Ovary (tissue), 9 donors: ENCODE results near the gene ABCF3. TPM values are rescaled to one million over a fixed set of nuclear protein-coding genes. Genes with fewer than 3 reads are reported as not detected.

Source experiments
- DNase-seq, 5 donors: peaks; one replicate each; pipeline ENCODE4 v3.0.0-alpha.2; 2019 to 2020
- H3K27ac ChIP-seq, 2 donors: fragments of 200-600 bp; one replicate each; pipeline versions ENCODE4 v1.5.1 to v1.8.0; 2019 to 2022
- H3K27me3 ChIP-seq: fragments of 200-600 bp; one replicate; pipeline ENCODE4 v1.8.0; 2022
- H3K36me3 ChIP-seq: fragments of 200-600 bp; sonication (generic); one replicate; pipeline ENCODE4 v1.5.1; 2019
- H3K4me1 ChIP-seq: one replicate; pipeline ENCODE4 v1.8.1; 2013; ENCODE audit warnings: mild to moderate bottlenecking, moderate library complexity; ENCODE audit not compliant: insufficient read depth
- H3K4me3 ChIP-seq: fragments of 200-600 bp; sonication (generic); one replicate; pipeline ENCODE4 v1.5.1; 2017
- H3K9me3 ChIP-seq, 2 donors: fragments of 200-600 bp in 1 of 2; sonication (generic) in 1 of 2; one replicate each; pipeline versions ENCODE4 v1.5.1 to v1.8.1; 2013 to 2019; ENCODE audit warnings: mild to moderate bottlenecking in 1 of 2, moderate library complexity in 1 of 2
- WGBS, 3 donors: extraction: QIAGEN DNeasy Blood & Tissue Kit in 1 of 3; methylation state at CpG; one replicate each; pipeline versions ENCODE4 v1.1.5 to v1.1.7; 2013 to 2017; 5-methylcytosine and 5-hydroxymethylcytosine counted together
- intact Hi-C, 4 donors: fragments of 100-400 bp; cut with DNase I; formaldehyde crosslinking; loops; one replicate each; pipeline versions ENCODE4 v1.11.0 to v1.15.1; 2022 to 2023
- microRNA counts: library from miRNA; unstranded; fragments of <30 nt; microRNA quantifications from one replicate; lab custom pipeline; 2016
- microRNA-seq, 3 donors: library from miRNA; unstranded; fragments of <30 nt; microRNA quantifications; one replicate each; pipeline versions ENCODE4 to v1.2.0, GENCODE V29; 2019 to 2020
- polyA plus RNA-seq, 2 donors: library from polyadenylated mRNA; stranded (reverse); fragments of 200-250 nt in 1 of 2; fragments of 350-450 nt in 1 of 2; fragmentation: Illumina TruSeq in 1 of 2; extraction: RNeasy Lipid Tissue Mini Kit (QIAGEN cat#74804) in 1 of 2; gene quantifications; one replicate each; pipeline ENCODE4 v1.2.3, GENCODE V29; 2013 to 2014
- small RNA-seq: library from RNA; depleted of rRNA; stranded (forward); fragments of <200 nt; gene quantifications from one replicate; pipeline ENCODE3, GENCODE V24; 2016
- total RNA-seq, 7 donors: library from RNA; depleted of rRNA in 2 of 7; stranded (reverse); fragments of >200 nt in 2 of 7; fragmentation: NEBNext Ultra II Directional in 3 of 7; extraction: Animal tissue kit (Norgen Biotek cat#: 25700) in 3 of 7; gene quantifications; one replicate each; pipeline versions ENCODE4 v1.1.0 to v1.2.4, GENCODE V29; 2016 to 2023
- TF ChIP-seq, protein P1 (sequence below), 3 donors: fragments of 450-650 bp in 2 of 3; fragments of 200-600 bp in 1 of 3; IDR thresholded peaks; one replicate each; pipeline versions ENCODE4 v1.5.1 to v1.8.0; 2016 to 2022; ENCODE audit warnings: antibody characterized with exemption in 3 of 3, mild to moderate bottlenecking in 1 of 3
- donor health status: DM: no; HTN: no; CAD: no; lungs with moderate emphysema.
- donor health status: DM: no; HTN: no; CAD: no.
- donor health status: Bipolar disorder and iron deficiency.
- donor health status: DM: yes; HTN: yes; CAD: no.
- donor health status: DM: no; HTN: no; CAD: no.
- donor health status: DM: yes; HTN: yes; CAD: no.

The ABCF3 gene
- total and polyA plus RNA-seq, 9 donors: 30.2 to 82.0 (median 58.2) TPM

DNA sequence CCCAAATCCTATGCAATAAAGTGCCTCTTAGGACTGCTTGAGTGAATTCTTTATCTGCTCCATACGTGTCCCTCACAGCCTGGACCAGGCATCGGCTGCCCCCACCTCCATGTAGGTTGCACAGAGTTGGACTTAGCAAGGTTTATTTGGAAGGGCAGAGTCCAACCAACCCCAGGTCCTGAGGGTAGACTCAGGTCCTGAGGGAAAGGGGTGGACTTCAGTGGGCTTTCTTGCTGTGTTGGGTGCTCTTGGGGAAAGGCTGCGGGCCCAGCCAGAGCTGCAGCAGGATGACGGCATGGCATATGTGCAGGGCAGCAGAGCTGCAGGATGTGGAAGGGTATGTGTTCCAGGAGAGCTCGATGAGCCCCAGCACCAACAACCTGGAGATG is 56.3 kb downstream of the ABCF3 start:
- H3K4me1 ChIP-seq: peaks cover 7% of the 10 kb centered on the region
- H3K4me3 ChIP-seq: no peak overlapping the region
- TF ChIP-seq, protein P1, sequence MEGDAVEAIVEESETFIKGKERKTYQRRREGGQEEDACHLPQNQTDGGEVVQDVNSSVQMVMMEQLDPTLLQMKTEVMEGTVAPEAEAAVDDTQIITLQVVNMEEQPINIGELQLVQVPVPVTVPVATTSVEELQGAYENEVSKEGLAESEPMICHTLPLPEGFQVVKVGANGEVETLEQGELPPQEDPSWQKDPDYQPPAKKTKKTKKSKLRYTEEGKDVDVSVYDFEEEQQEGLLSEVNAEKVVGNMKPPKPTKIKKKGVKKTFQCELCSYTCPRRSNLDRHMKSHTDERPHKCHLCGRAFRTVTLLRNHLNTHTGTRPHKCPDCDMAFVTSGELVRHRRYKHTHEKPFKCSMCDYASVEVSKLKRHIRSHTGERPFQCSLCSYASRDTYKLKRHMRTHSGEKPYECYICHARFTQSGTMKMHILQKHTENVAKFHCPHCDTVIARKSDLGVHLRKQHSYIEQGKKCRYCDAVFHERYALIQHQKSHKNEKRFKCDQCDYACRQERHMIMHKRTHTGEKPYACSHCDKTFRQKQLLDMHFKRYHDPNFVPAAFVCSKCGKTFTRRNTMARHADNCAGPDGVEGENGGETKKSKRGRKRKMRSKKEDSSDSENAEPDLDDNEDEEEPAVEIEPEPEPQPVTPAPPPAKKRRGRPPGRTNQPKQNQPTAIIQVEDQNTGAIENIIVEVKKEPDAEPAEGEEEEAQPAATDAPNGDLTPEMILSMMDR (IDR thresholded peaks at IDR 0.05): no peak
- no peak for DNase-seq
- no peaks in the 10 kb centered on the region for H3K36me3 ChIP-seq
- intact Hi-C loops: loop anchor here (5.0 to 10.0 kb wide), 5 partner anchors 97 to 347 kb away; partner anchors contain the start of genes ABCC5 (in 1 of the 4) and EIF2B5 (in 1 of the 4)
- H3K9me3 ChIP-seq: no peaks in the 10 kb centered on the region
- no peaks in the 10 kb centered on the region for H3K27me3 ChIP-seq
- WGBS, 3 donors: 67 to 90% (median 74%) methylated on average over 5 of the region's 5 CpGs
- H3K27ac ChIP-seq: no peak overlapping the region

MicroRNA genes within 50 kb of the gene (microRNA counts, 767-probe panel; counts per million panel counts)
- 530 counts per million, percentile 78 among the panel's probes with 10 or more counts for microRNA hsa-miR-1224-3p (lab: Ali Mortazavi, UCI)
- 530 counts per million, percentile 78 among the panel's probes with 10 or more counts for microRNA hsa-miR-1224-5p (lab: Ali Mortazavi, UCI)

Small RNA genes lying within 50 kb of the gene (microRNA-seq; reads per million reads assigned to microRNA genes)
- 0 reads per million in 3 donors for gene MIR1224

Small RNA genes lying within 50 kb of the gene (small RNA-seq; reads per million reads assigned to genes)
- gene MIR1224: not detected

Other genes starting within 250 kb of the ABCF3 start
- gene ABCC5, start 168.3 kb upstream of the ABCF3 start, total RNA-seq: 10 to 100 TPM; 16.3 to 23.1 (median 19.8) TPM
- gene ABCC5, start 168.3 kb upstream of the ABCF3 start, polyA plus RNA-seq: 10 to 100 TPM; 19.4 to 29.4 TPM
- gene HTR3D, start 154.5 kb upstream of the ABCF3 start, total RNA-seq: under 1 TPM in 1 of 7 donors, not detected in 6; 0.24 TPM
- gene HTR3D, start 154.5 kb upstream of the ABCF3 start, polyA plus RNA-seq: not detected
- not detected for gene HTR3C, start 133.2 kb upstream of the ABCF3 start, total RNA-seq
- not detected for gene HTR3C, start 133.2 kb upstream of the ABCF3 start, polyA plus RNA-seq
- not detected for gene HTR3E, start 89.1 kb upstream of the ABCF3 start, total RNA-seq
- not detected for gene HTR3E, start 89.1 kb upstream of the ABCF3 start, polyA plus RNA-seq
- gene EIF2B5, start 50.8 kb upstream of the ABCF3 start, total RNA-seq: 10 to 100 TPM; 18.6 to 31.9 (median 28.7) TPM
- gene EIF2B5, start 50.8 kb upstream of the ABCF3 start, polyA plus RNA-seq: 10 to 100 TPM; 26.2 to 42.4 TPM
- gene DVL3, start 30.8 kb upstream of the ABCF3 start, total RNA-seq: 10 to 100 TPM; 30.2 to 93.8 (median 74.8) TPM
- gene DVL3, start 30.8 kb upstream of the ABCF3 start, polyA plus RNA-seq: 10 to 100 TPM; 40.8 to 48.1 TPM
- gene AP2M1, start 11.3 kb upstream of the ABCF3 start, total RNA-seq: 100 to 1,000 TPM; 107 to 281 (median 252) TPM
- gene AP2M1, start 11.3 kb upstream of the ABCF3 start, polyA plus RNA-seq: 100 to 1,000 TPM; 236 to 371 TPM
- gene VWA5B2, start 43.4 kb downstream of the ABCF3 start, total RNA-seq: 1 to 10 TPM in 1 of 7 donors, under 1 TPM in 5, not detected in 1; 0.24 to 5.9 (median 0.64) TPM
- gene VWA5B2, start 43.4 kb downstream of the ABCF3 start, polyA plus RNA-seq: under 1 TPM; 0.15 to 0.36 TPM
- 10 to 100 TPM; 20.0 to 42.0 (median 23.0) TPM for gene ALG3, start 62.8 kb downstream of the ABCF3 start, total RNA-seq
- 10 to 100 TPM; 17.8 to 25.4 TPM for gene ALG3, start 62.8 kb downstream of the ABCF3 start, polyA plus RNA-seq
- gene EEF1AKMT4, start 63.5 kb downstream of the ABCF3 start, total RNA-seq: 1 to 10 TPM; 1.6 to 3.3 (median 2.1) TPM
- 1 to 10 TPM in 1 of 2 donors, under 1 TPM in 1; 0.87 to 1.2 TPM for gene EEF1AKMT4, start 63.5 kb downstream of the ABCF3 start, polyA plus RNA-seq
- under 1 TPM in 2 of 7 donors, not detected in 5; 0.23 to 0.26 TPM for gene CAMK2N2, start 75.4 kb downstream of the ABCF3 start, total RNA-seq
- gene CAMK2N2, start 75.4 kb downstream of the ABCF3 start, polyA plus RNA-seq: under 1 TPM; 0.08 to 0.13 TPM
- not detected for gene ECE2, start 89.8 kb downstream of the ABCF3 start, total RNA-seq
- under 1 TPM in 1 of 2 donors, not detected in 1; 0.43 TPM for gene ECE2, start 89.8 kb downstream of the ABCF3 start, polyA plus RNA-seq
- 100 to 1,000 TPM in 6 of 7 donors, 10 to 100 TPM in 1; 74.4 to 149 (median 138) TPM for gene PSMD2, start 113.0 kb downstream of the ABCF3 start, total RNA-seq
- gene PSMD2, start 113.0 kb downstream of the ABCF3 start, polyA plus RNA-seq: 100 to 1,000 TPM; 119 to 177 TPM
- gene EIF4G1, start 128.4 kb downstream of the ABCF3 start, total RNA-seq: 100 to 1,000 TPM in 6 of 7 donors, 10 to 100 TPM in 1; 72.4 to 295 (median 212) TPM
- gene EIF4G1, start 128.4 kb downstream of the ABCF3 start, polyA plus RNA-seq: 100 to 1,000 TPM; 110 to 159 TPM
- gene FAM131A, start 151.4 kb downstream of the ABCF3 start, total RNA-seq: 10 to 100 TPM; 16.4 to 37.8 (median 32.9) TPM
- gene FAM131A, start 151.4 kb downstream of the ABCF3 start, polyA plus RNA-seq: 10 to 100 TPM in 1 of 2 donors, 1 to 10 TPM in 1; 8.7 to 19.7 TPM
- gene CLCN2, start 175.4 kb downstream of the ABCF3 start, total RNA-seq: 10 to 100 TPM in 4 of 7 donors, 1 to 10 TPM in 3; 5.7 to 18.0 (median 15.4) TPM
- gene CLCN2, start 175.4 kb downstream of the ABCF3 start, polyA plus RNA-seq: 10 to 100 TPM in 1 of 2 donors, 1 to 10 TPM in 1; 3.5 to 11.7 TPM
- gene POLR2H, start 175.5 kb downstream of the ABCF3 start, total RNA-seq: 10 to 100 TPM; 47.3 to 86.9 (median 60.6) TPM
- 10 to 100 TPM; 52.6 to 67.2 TPM for gene POLR2H, start 175.5 kb downstream of the ABCF3 start, polyA plus RNA-seq
- gene THPO, start 192.0 kb downstream of the ABCF3 start, total RNA-seq: 1 to 10 TPM in 4 of 7 donors, under 1 TPM in 3; 0.34 to 2.0 (median 1.2) TPM
- gene THPO, start 192.0 kb downstream of the ABCF3 start, polyA plus RNA-seq: 1 to 10 TPM in 1 of 2 donors, under 1 TPM in 1; 0.98 to 1.5 TPM
- 10 to 100 TPM; 11.5 to 37.3 (median 20.5) TPM for gene CHRD, start 193.9 kb downstream of the ABCF3 start, total RNA-seq
- gene CHRD, start 193.9 kb downstream of the ABCF3 start, polyA plus RNA-seq: 10 to 100 TPM in 1 of 2 donors, 1 to 10 TPM in 1; 3.1 to 26.9 TPM